ENCODE data around the gene GALNT18. TPM values are rescaled to one million over a fixed set of nuclear protein-coding genes. Genes with fewer than 3 reads are reported as not detected.

Gene GALNT18
- total RNA-seq, 1 experiment from 2014 or later, result 1.7 TPM

- Histone ChIP-seq H4K91ac (ENCODE audit: insufficient read length, low read depth, low read length) (no peak overlapping the region), H2AFZ (ENCODE audit: low read length) (no peak overlapping the region), H3K9ac (ENCODE audit: extremely low read depth, insufficient read length, low read length) (no peak overlapping the region), H2BK12ac (ENCODE audit: insufficient read length, low read depth, low read length) (no peak overlapping the region), H4K5ac (ENCODE audit: insufficient read length, low read depth, low read length) (no peak overlapping the region), H3K4ac (ENCODE audit: low read depth, low read length) (no peak overlapping the region), H3K4me1 (ENCODE audit: insufficient read depth, low read length) (no peaks in the 10 kb centered on the region), H3K23me2 (ENCODE audit: insufficient read length, low read depth, low read length, poor library complexity, severe bottlenecking) (no peaks in the 10 kb centered on the region), H3K56ac (ENCODE audit: insufficient read length, low read depth, low read length) (no peak overlapping the region), H2BK15ac (ENCODE audit: low read depth, low read length) (no peak overlapping the region), H3K27me3 (ENCODE audit: insufficient read depth, low read length) (no peaks in the 10 kb centered on the region), H3K9me3 (ENCODE audit: control insufficient read depth, low read depth, low read length) (no peaks in the 10 kb centered on the region), H3K79me1 (ENCODE audit: insufficient read depth, low read depth, low read length, poor library complexity, severe bottlenecking) (no peaks in the 10 kb centered on the region), H3K27ac (ENCODE audit: insufficient read length, low read depth, low read length) (no peak overlapping the region), H3K79me2 (ENCODE audit: insufficient read depth, low read length) (no peaks in the 10 kb centered on the region), H3K4me2 (ENCODE audit: insufficient read depth, insufficient read length, low read length) (no peak overlapping the region), H2BK20ac (ENCODE audit: low read depth, low read length, poor library complexity, severe bottlenecking) (no peak overlapping the region), H2BK120ac (ENCODE audit: low read depth, low read length, poor library complexity, severe bottlenecking) (no peak overlapping the region), H3T11ph (ENCODE audit: low read length) (no peak overlapping the region), H2BK5ac (ENCODE audit: insufficient read length, low read length) (no peak overlapping the region), H3K18ac (ENCODE audit: insufficient read length, low read depth, low read length) (no peak overlapping the region), H4K8ac (replicated peaks; ENCODE audit: insufficient read length, low read depth, low read length) (no peak overlapping the region), H4K20me1 (ENCODE audit: control insufficient read depth, insufficient read depth, insufficient read length) (no peaks in the 10 kb centered on the region), H3K14ac (ENCODE audit: insufficient read depth, low read length) (no peak overlapping the region), H2AK5ac (ENCODE audit: insufficient read length, low read length) (no peak overlapping the region), H3K23ac (ENCODE audit: insufficient read length, low read depth, low read length) (no peak overlapping the region)
- H3K36me3 Mint-ChIP-seq (ENCODE audit: insufficient read depth in 1 of 3, low read depth in 3 of 3), result no peaks in the 10 kb centered on the region
- no peak overlapping the region for H3K27ac Mint-ChIP-seq
- peaks cover 5 to 10% of the 10 kb centered on the region in 2 experiments; a peak in 3 of 4 replicates for H3K4me1 Mint-ChIP-seq
- DNase-seq, result no peak
- TF ChIP-seq, protein P1, sequence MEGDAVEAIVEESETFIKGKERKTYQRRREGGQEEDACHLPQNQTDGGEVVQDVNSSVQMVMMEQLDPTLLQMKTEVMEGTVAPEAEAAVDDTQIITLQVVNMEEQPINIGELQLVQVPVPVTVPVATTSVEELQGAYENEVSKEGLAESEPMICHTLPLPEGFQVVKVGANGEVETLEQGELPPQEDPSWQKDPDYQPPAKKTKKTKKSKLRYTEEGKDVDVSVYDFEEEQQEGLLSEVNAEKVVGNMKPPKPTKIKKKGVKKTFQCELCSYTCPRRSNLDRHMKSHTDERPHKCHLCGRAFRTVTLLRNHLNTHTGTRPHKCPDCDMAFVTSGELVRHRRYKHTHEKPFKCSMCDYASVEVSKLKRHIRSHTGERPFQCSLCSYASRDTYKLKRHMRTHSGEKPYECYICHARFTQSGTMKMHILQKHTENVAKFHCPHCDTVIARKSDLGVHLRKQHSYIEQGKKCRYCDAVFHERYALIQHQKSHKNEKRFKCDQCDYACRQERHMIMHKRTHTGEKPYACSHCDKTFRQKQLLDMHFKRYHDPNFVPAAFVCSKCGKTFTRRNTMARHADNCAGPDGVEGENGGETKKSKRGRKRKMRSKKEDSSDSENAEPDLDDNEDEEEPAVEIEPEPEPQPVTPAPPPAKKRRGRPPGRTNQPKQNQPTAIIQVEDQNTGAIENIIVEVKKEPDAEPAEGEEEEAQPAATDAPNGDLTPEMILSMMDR (conservative IDR thresholded peaks at IDR 0.05), result no peak
- no CpG with 5 or more reads among the region's 10 CpGs for WGBS (ENCODE audit: extremely low coverage, insufficient read length, low lambda C conversion rate)
- H3K9me3 Mint-ChIP-seq, result peaks cover 0 to 6% of the 10 kb centered on the region in 2 experiments; a peak in 1 of 5 replicates
- H3K4me3 Mint-ChIP-seq, result no peak overlapping the region
- no peaks in the 10 kb centered on the region for H3K27me3 Mint-ChIP-seq (ENCODE audit: low read depth)
Observed at GRCh38 chr11:11463405-11463804, 158.4 kb downstream of the GALNT18 start.
